SK-N-SH treated with all-trans-retinoic acid at 6 μM for 48 hours (cell line): ENCODE results near the gene MFAP4.

Source experiments
- BACH2 ChIP-seq: fragments of 250-450 bp; sonication (Bioruptor Pico); IDR thresholded peaks from 2 replicates; pipeline ENCODE4 v1.9.0; 2021; ENCODE audit warnings: mild to moderate bottlenecking, borderline replicate concordance
- GLIS3 ChIP-seq: fragments of 250-450 bp; sonication (Bioruptor Pico); IDR thresholded peaks from 2 replicates; pipeline ENCODE4 v1.5.0; 2020; ENCODE audit warnings: mild to moderate bottlenecking, moderate library complexity
- ISL1 ChIP-seq: fragments of 250-450 bp; sonication (Bioruptor Pico); IDR thresholded peaks from 2 replicates; pipeline ENCODE4 v2.1.2; 2022; ENCODE audit warnings: mild to moderate bottlenecking, moderate library complexity
- PATZ1 ChIP-seq: fragments of 250-450 bp; sonication (Bioruptor Pico); IDR thresholded peaks from 2 replicates; pipeline ENCODE4 v1.8.0; 2020; ENCODE audit warnings: mild to moderate bottlenecking, moderate library complexity, borderline replicate concordance
- ZC3H10 ChIP-seq: fragments of 250-450 bp; sonication (Bioruptor Pico); IDR thresholded peaks from 2 replicates; pipeline ENCODE4 v1.5.1; 2021; ENCODE audit warnings: mild to moderate bottlenecking, moderate library complexity
- ZNF70 ChIP-seq: fragments of 450-650 bp; formaldehyde crosslinking; IDR thresholded peaks from 2 replicates; pipeline ENCODE4 v1.5.0; 2020; ENCODE audit warnings: mild to moderate bottlenecking, moderate library complexity

- no peak for TF ChIP-seq BACH2 (CRISPR knock-in tag)
- TF ChIP-seq GLIS3: no peak
- TF ChIP-seq ISL1: no peak
- no peak for TF ChIP-seq ZC3H10 (CRISPR knock-in tag)
- TF ChIP-seq PATZ1 (CRISPR knock-in tag): no peak
- no peak for TF ChIP-seq ZNF70 (CRISPR knock-in tag)
Observed at GRCh38 chr17:19431691-19432090, 44.7 kb upstream of the MFAP4 start.
